Osteoblast (primary cell): Measurements from ENCODE around the gene HAUS7. TPM values are rescaled to one million over a fixed set of nuclear protein-coding genes. Genes with fewer than 3 reads are reported as not detected.

Source experiments
- DNase-seq: peaks from one replicate; pipeline ENCODE4 v3.0.0; 2011; ENCODE audit warnings: low spot score, mixed read lengths; ENCODE audit not compliant: insufficient read length; ENCODE audit errors: missing footprints
- H2AFZ ChIP-seq: 2 replicates; pipeline ENCODE4 v1.6.0; 2011; ENCODE audit warnings: mild to moderate bottlenecking, low read length
- H3K27ac ChIP-seq: 2 replicates; pipeline ENCODE4 v1.5.1; 2011; ENCODE audit warnings: mild to moderate bottlenecking, low read depth, low read length, moderate library complexity
- H3K27me3 ChIP-seq: 2 replicates; pipeline ENCODE4 v1.6.0; 2012; ENCODE audit warnings: mild to moderate bottlenecking, control low read depth, inconsistent platforms, low read length, moderate library complexity; ENCODE audit not compliant: insufficient read depth
- H3K36me3 ChIP-seq: 2 replicates; pipeline ENCODE4 v1.5.1; 2011; ENCODE audit warnings: mild to moderate bottlenecking, low read length, control low read depth, moderate library complexity; ENCODE audit not compliant: insufficient read depth
- H3K4me1 ChIP-seq: 2 replicates; pipeline ENCODE4 v1.5.1; 2011; ENCODE audit warnings: mild to moderate bottlenecking, low read length, control low read depth, moderate library complexity; ENCODE audit not compliant: insufficient read depth
- H3K4me2 ChIP-seq: 2 replicates; pipeline ENCODE4 v1.6.0; 2011; ENCODE audit warnings: mild to moderate bottlenecking, low read length; ENCODE audit not compliant: insufficient read depth
- H3K4me3 ChIP-seq: fragments of 200-600 bp; sonication (generic); 3 replicates; pipeline ENCODE4 v1.5.1; 2012; ENCODE audit warnings: mild to moderate bottlenecking, low read length, inconsistent platforms; ENCODE audit not compliant: insufficient read depth
- H3K79me2 ChIP-seq: 2 replicates; pipeline ENCODE4 v1.6.0; 2012; ENCODE audit warnings: mild to moderate bottlenecking, low read length, control low read depth, inconsistent platforms; ENCODE audit not compliant: insufficient read depth
- H3K9me3 ChIP-seq: 2 replicates; pipeline ENCODE4 v1.5.1; 2011; ENCODE audit warnings: low read depth, low read length, control low read depth
- H4K20me1 ChIP-seq: 2 replicates; pipeline ENCODE4 v1.6.0; 2012; ENCODE audit warnings: mild to moderate bottlenecking, low read length, control low read depth; ENCODE audit not compliant: insufficient read depth
- total RNA-seq: library from RNA; depleted of rRNA; stranded (reverse); fragments of >200 nt; gene quantifications from 2 replicates; pipeline ENCODE4 v1.2.3, GENCODE V29; 2012
- TF ChIP-seq, protein P1 (sequence below): IDR thresholded peaks from 2 replicates; pipeline ENCODE4 v1.5.1; 2011; ENCODE audit warnings: mild to moderate bottlenecking, low read depth, low read length, moderate library complexity; ENCODE audit errors: extremely low read depth

HAUS7 gene
- total RNA-seq, 1 donor, result 14.1 TPM

- no peaks in the 10 kb centered on the region for H3K79me2 ChIP-seq
- no peaks in the 10 kb centered on the region for H3K36me3 ChIP-seq
These were observed 62.1 kb downstream of the HAUS7 start for GRCh38 chrX:153408221-153408721.

DNA sequence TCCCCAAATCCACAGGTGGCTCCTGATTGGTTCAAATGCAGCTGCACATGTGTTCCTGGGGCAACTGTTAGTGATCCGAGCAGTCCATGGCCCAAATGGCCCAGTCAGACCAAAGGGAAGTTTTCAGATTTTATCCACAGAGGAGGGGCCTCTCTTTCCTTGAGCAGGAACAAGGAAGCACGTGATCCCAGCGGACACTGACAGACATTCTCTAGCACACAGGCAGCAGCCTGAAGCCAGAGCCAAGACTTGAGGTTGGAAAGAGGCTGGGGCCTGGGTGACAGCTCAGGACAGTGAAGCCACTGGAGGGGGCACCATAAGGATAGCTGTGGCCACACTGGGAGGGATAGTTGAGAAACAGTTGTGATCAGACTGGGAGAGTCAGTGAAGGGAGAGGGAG is 62.6 kb downstream of the HAUS7 start:
- Histone ChIP-seq H3K36me3 (no peaks in the 10 kb centered on the region), H3K9me3 (no peaks in the 10 kb centered on the region), H3K4me3 (no peak overlapping the region), H3K4me1 (no peaks in the 10 kb centered on the region), H4K20me1 (no peaks in the 10 kb centered on the region), H3K79me2 (no peaks in the 10 kb centered on the region), H3K4me2 (no peak overlapping the region), H3K27ac (no peak overlapping the region), H3K27me3 (peaks cover 22% of the 10 kb centered on the region), H2AFZ (no peak overlapping the region)
- TF ChIP-seq, protein P1, sequence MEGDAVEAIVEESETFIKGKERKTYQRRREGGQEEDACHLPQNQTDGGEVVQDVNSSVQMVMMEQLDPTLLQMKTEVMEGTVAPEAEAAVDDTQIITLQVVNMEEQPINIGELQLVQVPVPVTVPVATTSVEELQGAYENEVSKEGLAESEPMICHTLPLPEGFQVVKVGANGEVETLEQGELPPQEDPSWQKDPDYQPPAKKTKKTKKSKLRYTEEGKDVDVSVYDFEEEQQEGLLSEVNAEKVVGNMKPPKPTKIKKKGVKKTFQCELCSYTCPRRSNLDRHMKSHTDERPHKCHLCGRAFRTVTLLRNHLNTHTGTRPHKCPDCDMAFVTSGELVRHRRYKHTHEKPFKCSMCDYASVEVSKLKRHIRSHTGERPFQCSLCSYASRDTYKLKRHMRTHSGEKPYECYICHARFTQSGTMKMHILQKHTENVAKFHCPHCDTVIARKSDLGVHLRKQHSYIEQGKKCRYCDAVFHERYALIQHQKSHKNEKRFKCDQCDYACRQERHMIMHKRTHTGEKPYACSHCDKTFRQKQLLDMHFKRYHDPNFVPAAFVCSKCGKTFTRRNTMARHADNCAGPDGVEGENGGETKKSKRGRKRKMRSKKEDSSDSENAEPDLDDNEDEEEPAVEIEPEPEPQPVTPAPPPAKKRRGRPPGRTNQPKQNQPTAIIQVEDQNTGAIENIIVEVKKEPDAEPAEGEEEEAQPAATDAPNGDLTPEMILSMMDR, result no peak
- peak; percentile 80 for DNase-seq

More at GRCh38 chrX:153408221-153408721, 62.1 kb downstream of the HAUS7 start:
- H3K27ac ChIP-seq, result no peak overlapping the region
- peak; percentile 83 for DNase-seq
- H3K4me1 ChIP-seq, result no peaks in the 10 kb centered on the region
- no peak overlapping the region for H3K4me2 ChIP-seq
- no peaks in the 10 kb centered on the region for H3K9me3 ChIP-seq
- H3K27me3 ChIP-seq, result peaks cover 25% of the 10 kb centered on the region
- TF ChIP-seq, protein P1, result no peak
- H4K20me1 ChIP-seq, result no peaks in the 10 kb centered on the region
- H3K4me3 ChIP-seq, result no peak overlapping the region
- H2AFZ ChIP-seq, result no peak overlapping the region

GRCh38 chrX:153406903-153407302 is 63.5 kb downstream of the HAUS7 start:
- no peak overlapping the region for H3K4me2 ChIP-seq
- peak; percentile 53 for DNase-seq
- H3K36me3 ChIP-seq, result no peaks in the 10 kb centered on the region
- no peaks in the 10 kb centered on the region for H3K79me2 ChIP-seq
- no peaks in the 10 kb centered on the region for H4K20me1 ChIP-seq
- no peak overlapping the region for H2AFZ ChIP-seq
- H3K27me3 ChIP-seq, result peaks cover 14% of the 10 kb centered on the region
- H3K9me3 ChIP-seq, result no peaks in the 10 kb centered on the region
- no peak overlapping the region for H3K27ac ChIP-seq
- no peaks in the 10 kb centered on the region for H3K4me1 ChIP-seq
- no peak overlapping the region for H3K4me3 ChIP-seq
- TF ChIP-seq, protein P1, result no peak

DNA sequence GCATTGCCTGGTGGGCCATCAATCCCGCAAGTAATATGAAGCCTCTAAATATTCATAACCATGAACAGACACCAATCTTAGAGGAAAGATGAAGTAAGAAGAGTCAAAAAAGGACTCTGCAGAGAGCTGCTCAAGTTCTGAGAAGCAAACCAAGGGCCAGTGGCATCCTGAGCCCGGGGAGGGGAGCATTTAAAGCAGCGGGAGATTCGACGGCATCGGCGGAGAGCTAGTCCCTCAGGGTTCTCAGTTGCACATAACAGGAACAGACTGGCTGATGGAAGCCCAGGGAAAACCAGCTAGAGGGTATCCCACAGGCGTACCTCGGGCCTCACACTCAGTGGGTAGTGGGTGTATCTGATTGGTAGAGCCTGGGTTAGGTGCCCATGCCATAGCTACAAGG is 64.4 kb downstream of the HAUS7 start:
- Histone ChIP-seq H3K27ac (no peak overlapping the region), H2AFZ (no peak overlapping the region), H3K27me3 (peaks cover 8% of the 10 kb centered on the region), H3K4me3 (no peak overlapping the region), H3K36me3 (no peaks in the 10 kb centered on the region), H3K9me3 (no peaks in the 10 kb centered on the region), H3K4me2 (no peak overlapping the region), H4K20me1 (no peaks in the 10 kb centered on the region), H3K79me2 (no peaks in the 10 kb centered on the region), H3K4me1 (no peaks in the 10 kb centered on the region)
- peak; percentile 65 for DNase-seq
- TF ChIP-seq, protein P1, result no peak
